KMS-11 (cell line): ENCODE measurements around the gene TSPAN5.

Source experiments
- H2AFZ ChIP-seq: fragments of 200-600 bp; sonication (generic); 2 replicates; pipeline ENCODE4 v1.6.1; 2016; ENCODE audit warnings: antibody characterized with exemption, mixed run types, low read depth
- H3K27ac ChIP-seq: fragments of 200-600 bp; sonication (generic); 2 replicates; pipeline ENCODE4 v1.6.1; 2016; ENCODE audit warnings: mild to moderate bottlenecking, mixed run types
- H3K27me3 ChIP-seq: fragments of 200-600 bp; sonication (generic); 2 replicates; pipeline ENCODE4 v1.6.1; 2017; ENCODE audit warnings: mild to moderate bottlenecking, low read depth, mixed run types, moderate library complexity; ENCODE audit not compliant: insufficient read depth
- H3K36me3 ChIP-seq: fragments of 200-600 bp; sonication (generic); 2 replicates; pipeline ENCODE4 v1.6.1; 2017; ENCODE audit warnings: mild to moderate bottlenecking, mixed run types; ENCODE audit not compliant: insufficient read depth
- H3K4me1 ChIP-seq: fragments of 200-600 bp; sonication (generic); 2 replicates; pipeline ENCODE4 v1.6.1; 2016; ENCODE audit warnings: mild to moderate bottlenecking, low read depth, mixed run types; ENCODE audit not compliant: poor library complexity, severe bottlenecking
- H3K4me2 ChIP-seq: fragments of 200-600 bp; sonication (generic); 2 replicates; pipeline ENCODE4 v1.7.0; 2016; ENCODE audit warnings: mild to moderate bottlenecking, mixed run types
- H3K4me3 ChIP-seq: fragments of 200-600 bp; sonication (generic); IDR thresholded peaks from 2 replicates; pipeline ENCODE4 v1.6.1; 2017; ENCODE audit warnings: low read depth, low read length, mixed read lengths; ENCODE audit not compliant: insufficient read depth
- H3K79me2 ChIP-seq: fragments of 200-600 bp; sonication (generic); 2 replicates; pipeline ENCODE4 v1.6.1; 2016; ENCODE audit warnings: low read depth, mixed run types; ENCODE audit not compliant: insufficient read depth
- H3K9ac ChIP-seq: fragments of 200-600 bp; sonication (generic); 2 replicates; pipeline ENCODE4 v1.6.1; 2016; ENCODE audit warnings: mild to moderate bottlenecking, mixed run types
- H4K20me1 ChIP-seq: fragments of 200-600 bp; sonication (generic); 2 replicates; pipeline ENCODE4 v1.6.1; 2016; ENCODE audit warnings: mild to moderate bottlenecking, mixed run types; ENCODE audit not compliant: insufficient read depth
- CTCF ChIP-seq: fragments of 200-600 bp; sonication (generic); conservative IDR thresholded peaks from 2 replicates; pipeline ENCODE4 v1.6.1; 2017; ENCODE audit warnings: low read depth, mild to moderate bottlenecking, antibody characterized with exemption, low read length, moderate library complexity, mixed read lengths

Gene TSPAN5

GRCh38 chr4:98606894-98607293 is 51.5 kb downstream of the TSPAN5 start:
- H3K9ac ChIP-seq, result no peak overlapping the region
- no peak for TF ChIP-seq CTCF
- H3K4me1 ChIP-seq, result no peaks in the 10 kb centered on the region
- H3K79me2 ChIP-seq, result no peaks in the 10 kb centered on the region
- H3K4me3 ChIP-seq, result no peak overlapping the region
- H3K27me3 ChIP-seq, result no peaks in the 10 kb centered on the region
- H2AFZ ChIP-seq, result no peak overlapping the region
- no peak overlapping the region for H3K4me2 ChIP-seq
- no peaks in the 10 kb centered on the region for H3K36me3 ChIP-seq
- H3K27ac ChIP-seq, result no peak overlapping the region
- no peaks in the 10 kb centered on the region for H4K20me1 ChIP-seq

GRCh38 chr4:98605216-98605615 is 53.2 kb downstream of the TSPAN5 start:
- Histone ChIP-seq H3K4me2 (no peak overlapping the region), H3K9ac (no peak overlapping the region), H2AFZ (no peak overlapping the region), H3K4me3 (no peak overlapping the region), H3K36me3 (no peaks in the 10 kb centered on the region), H3K27me3 (no peaks in the 10 kb centered on the region), H3K4me1 (no peaks in the 10 kb centered on the region), H3K79me2 (no peaks in the 10 kb centered on the region), H3K27ac (no peak overlapping the region), H4K20me1 (no peaks in the 10 kb centered on the region)
- no peak for TF ChIP-seq CTCF

- no peak overlapping the region for H3K4me2 ChIP-seq
- no peak overlapping the region for H3K27ac ChIP-seq
- no peak for TF ChIP-seq CTCF
- H3K79me2 ChIP-seq, result no peaks in the 10 kb centered on the region
- no peaks in the 10 kb centered on the region for H3K4me1 ChIP-seq
- no peak overlapping the region for H3K9ac ChIP-seq
- H3K27me3 ChIP-seq, result no peaks in the 10 kb centered on the region
- no peak overlapping the region for H3K4me3 ChIP-seq
- H2AFZ ChIP-seq, result no peak overlapping the region
- H4K20me1 ChIP-seq, result no peaks in the 10 kb centered on the region
- no peaks in the 10 kb centered on the region for H3K36me3 ChIP-seq
These were observed 53.7 kb downstream of the TSPAN5 start for GRCh38 chr4:98604723-98605122.

- no peak overlapping the region for H3K27ac ChIP-seq
- no peak for TF ChIP-seq CTCF
- H3K4me3 ChIP-seq, result no peak overlapping the region
- no peak overlapping the region for H3K4me2 ChIP-seq
- H3K36me3 ChIP-seq, result no peaks in the 10 kb centered on the region
- H4K20me1 ChIP-seq, result no peaks in the 10 kb centered on the region
- H3K79me2 ChIP-seq, result no peaks in the 10 kb centered on the region
- H3K27me3 ChIP-seq, result no peaks in the 10 kb centered on the region
- H3K9ac ChIP-seq, result no peak overlapping the region
- no peak overlapping the region for H2AFZ ChIP-seq
- no peaks in the 10 kb centered on the region for H3K4me1 ChIP-seq
These were observed 54.5 kb downstream of the TSPAN5 start for GRCh38 chr4:98603683-98604521.
